HepG2 (cell line): ENCODE data around the gene CLCN4. TPM values are rescaled to one million over a fixed set of nuclear protein-coding genes. Genes with fewer than 3 reads are reported as not detected.

Experiments
- ATAC-seq: fragments of 200-7000 bp; cut with Tn5 transposase; 3 replicates; pipeline ENCODE4 v1.9.1; 2020; ENCODE audit warnings: mild to moderate bottlenecking, moderate library complexity
- BruUV-seq: library from RNA; stranded (reverse); fragments of 400-500 nt; replicated peaks from 2 replicates; lab custom pipeline; 2021; lab: Mats Ljungman, UMichigan
- CTCF ChIA-PET: fragments of 300-600 bp; formaldehyde crosslinking; extraction: SDS; loops from one replicate; lab custom pipeline; 2021; ENCODE audit warnings: low total read pairs, inconsistent platforms, low intra/inter-chr PET ratio; lab: Yijun Ruan, JAX
- POLR2A ChIA-PET: fragments of 350-600 bp; sonication (Branson Sonifier 250); formaldehyde crosslinking; loops from one replicate; lab custom pipeline; 2020; ENCODE audit warnings: antibody characterized with exemption, inconsistent platforms; lab: Yijun Ruan, JAX
- DNase-seq: peaks from one replicate; pipeline ENCODE4 v3.0.0-alpha.2; 2015; ENCODE audit warnings: low spot score
- FAIRE-seq: peaks from 3 replicates; lab custom pipeline; 2011; peaks lifted over from hg19 to GRCh38; lab: Jason Lieb, UNC
- H2AFZ ChIP-seq: one replicate; pipeline ENCODE4 v1.6.1; 2011; ENCODE audit warnings: low read length, inconsistent platforms
- H3K27ac ChIP-seq: fragments of 300-600 bp; 3 replicates; pipeline ENCODE4 v1.8.0; 2011; ENCODE audit warnings: mixed run types, mild to moderate bottlenecking, mixed read lengths, low read length, inconsistent platforms; ENCODE audit not compliant: insufficient read depth; ENCODE audit errors: extremely low read length
- H3K27me3 ChIP-seq, 2 experiments: fragments of 200-600 bp in 1 of 2; 2 replicates in 1 of 2; 3 replicates in 1 of 2; pipeline versions ENCODE4 v1.6.0 to v1.8.0; 2011; ENCODE audit warnings: low read length in 2 of 2, mild to moderate bottlenecking in 2 of 2, moderate library complexity in 2 of 2, inconsistent platforms in 1 of 2; ENCODE audit not compliant: insufficient read depth in 2 of 2, control insufficient read depth in 1 of 2
- H3K36me3 ChIP-seq, 2 experiments: fragments of 200-600 bp in 1 of 2; replicated peaks in 1 of 2; 2 replicates in 1 of 2; 3 replicates in 1 of 2; pipeline versions ENCODE4 v1.5.1 to v1.8.0; 2011; ENCODE audit warnings: low read length in 2 of 2, inconsistent platforms in 1 of 2; ENCODE audit not compliant: insufficient read depth in 2 of 2, control insufficient read depth in 1 of 2
- H3K4me1 ChIP-seq: 2 replicates; pipeline ENCODE4 v1.5.1; 2012; ENCODE audit warnings: low read length, inconsistent platforms; ENCODE audit not compliant: insufficient read depth
- H3K4me2 ChIP-seq: 2 replicates; pipeline ENCODE4 v1.6.0; 2011; ENCODE audit warnings: low read depth, low read length, inconsistent platforms
- H3K4me3 ChIP-seq, 3 experiments: fragments of 200-600 bp in 1 of 3; sonication (generic), shearing (Covaris generic) in 1 of 3; replicated peaks in 1 of 3; 2 replicates each; pipeline ENCODE4 v1.5.1; 2011 to 2016; ENCODE audit warnings: low read length in 3 of 3, inconsistent platforms in 2 of 3, low read depth in 2 of 3, mild to moderate bottlenecking in 2 of 3, control low read depth in 1 of 3, mixed read lengths in 1 of 3; ENCODE audit not compliant: insufficient read depth in 1 of 3
- H3K79me2 ChIP-seq: one replicate; pipeline ENCODE4 v1.6.1; 2011; ENCODE audit warnings: low read length, inconsistent platforms; ENCODE audit not compliant: insufficient read depth
- H3K9ac ChIP-seq: 2 replicates; pipeline ENCODE4 v1.6.0; 2011; ENCODE audit warnings: mild to moderate bottlenecking, low read depth, low read length, inconsistent platforms; ENCODE audit not compliant: insufficient read depth
- H3K9me3 ChIP-seq: 2 replicates; pipeline ENCODE4 v1.5.1; 2012; ENCODE audit warnings: mild to moderate bottlenecking, low read length
- H4K20me1 ChIP-seq: 2 replicates; pipeline ENCODE4 v1.6.0; 2011; ENCODE audit warnings: inconsistent platforms, mild to moderate bottlenecking, low read length, moderate library complexity; ENCODE audit not compliant: insufficient read depth
- AHDC1 ChIP-seq: sonication (generic); formaldehyde crosslinking; IDR thresholded peaks from 2 replicates; pipeline ENCODE4 v1.5.1; 2020; ENCODE audit warnings: mild to moderate bottlenecking, missing genetic modification reagents, borderline replicate concordance
- CEBPG ChIP-seq: IDR thresholded peaks from 2 replicates; pipeline ENCODE4 v1.6.1; 2016
- GABPB1 ChIP-seq: IDR thresholded peaks from 2 replicates; pipeline ENCODE4 v1.6.1; 2016; ENCODE audit warnings: mild to moderate bottlenecking, missing genetic modification reagents, moderate library complexity, missing compliant biosample characterization
- MYPOP ChIP-seq: sonication (generic); formaldehyde crosslinking; IDR thresholded peaks from 2 replicates; pipeline ENCODE4 v1.8.1; 2023; ENCODE audit warnings: mild to moderate bottlenecking, moderate library complexity, missing genetic modification reagents
- NR0B2 ChIP-seq: sonication (generic); formaldehyde crosslinking; IDR thresholded peaks from 2 replicates; pipeline ENCODE4 v1.4.0; 2020; ENCODE audit warnings: mild to moderate bottlenecking, missing genetic modification reagents
- ZBTB25 ChIP-seq: IDR thresholded peaks from 2 replicates; pipeline ENCODE4 v1.6.1; 2018; ENCODE audit warnings: missing genetic modification reagents
- ZKSCAN8 ChIP-seq: IDR thresholded peaks from 2 replicates; pipeline ENCODE4 v1.6.1; 2016; ENCODE audit warnings: borderline replicate concordance, missing genetic modification reagents, missing compliant biosample characterization
- ZNF230 ChIP-seq: sonication (generic); formaldehyde crosslinking; IDR thresholded peaks from 2 replicates; pipeline ENCODE4 v1.4.0; 2020; ENCODE audit warnings: mild to moderate bottlenecking, missing genetic modification reagents
- ZNF317 ChIP-seq: sonication (generic); formaldehyde crosslinking; IDR thresholded peaks from 2 replicates; pipeline ENCODE4 v1.5.0; 2020; ENCODE audit warnings: mild to moderate bottlenecking, missing genetic modification reagents
- ZNF367 ChIP-seq: sonication (generic); formaldehyde crosslinking; IDR thresholded peaks from 2 replicates; pipeline ENCODE4 v1.4.0; 2020; ENCODE audit warnings: missing genetic modification reagents, borderline replicate concordance
- ZNF460 ChIP-seq: sonication (generic); formaldehyde crosslinking; IDR thresholded peaks from 2 replicates; pipeline ENCODE4 v1.5.1; 2020; ENCODE audit warnings: missing genetic modification reagents, mild to moderate bottlenecking, borderline replicate concordance
- ZNF569 ChIP-seq: sonication (generic); formaldehyde crosslinking; IDR thresholded peaks from 2 replicates; pipeline ENCODE4 v1.5.0; 2020; ENCODE audit warnings: mild to moderate bottlenecking, missing genetic modification reagents, moderate library complexity, borderline replicate concordance
- ZNF761 ChIP-seq: sonication (generic); formaldehyde crosslinking; conservative IDR thresholded peaks from 2 replicates; pipeline ENCODE4 v1.4.0; 2020; ENCODE audit warnings: mild to moderate bottlenecking, missing genetic modification reagents
- ZZZ3 ChIP-seq: sonication (generic); formaldehyde crosslinking; IDR thresholded peaks from 2 replicates; pipeline ENCODE4 v1.4.0; 2020; ENCODE audit warnings: missing genetic modification reagents, mild to moderate bottlenecking, borderline replicate concordance
- WGBS: methylation state at CpG from one replicate; pipeline ENCODE4 v1.1.6; 2017; ENCODE audit warnings: low lambda C conversion rate; 5-methylcytosine and 5-hydroxymethylcytosine counted together
- in situ Hi-C: cut with HindIII; loops from 2 replicates; pipeline ENCODE4 v1.10.0; 2017; ENCODE audit warnings: low pct_unique_long_range_greater_than_20kb; ENCODE audit not compliant: extremely low pct_ligation_motif_present
- intact Hi-C: fragments of 100-400 bp; cut with micrococcal nuclease; formaldehyde crosslinking; loops from one replicate; pipeline ENCODE4 v1.10.0; 2022; ENCODE audit not compliant: unreplicated experiment
- polyA plus RNA-seq, 8 experiments: library from polyadenylated mRNA; depleted of rRNA in 3 of 8; stranded (reverse) in 7 of 8; unstranded in 1 of 8; fragments of >200 nt; fragmentation: Illumina TruSeq in 4 of 8; extraction: Trizol in 4 of 8; gene quantifications; 2 replicates each; pipeline versions ENCODE4 v1.2.1 to v1.2.3, GENCODE V29; 2011 to 2016; ENCODE audit warnings: low read depth in 4 of 8, missing spikeins in 1 of 8, mixed read lengths in 1 of 8; ENCODE audit not compliant: insufficient read depth in 1 of 8
- total RNA-seq, 5 experiments: library from RNA; depleted of rRNA; stranded (reverse); fragments of >200 nt; fragmentation: Illumina TruSeq; extraction: Trizol; gene quantifications; 2 replicates each; pipeline ENCODE4 v1.2.3, GENCODE V29; 2016; ENCODE audit warnings: low read depth in 1 of 5
- TF ChIP-seq, protein P1 (sequence below): sonication (generic); formaldehyde crosslinking; IDR thresholded peaks from 2 replicates; pipeline ENCODE4 v1.4.0; 2020; ENCODE audit warnings: missing genetic modification reagents

CLCN4 gene
- total and polyA plus RNA-seq, 2 of the 13 experiments (the other 11 are each of a cell fraction or from before 2014, with no cell fraction given) = 1.8 to 2.5 TPM

DNA sequence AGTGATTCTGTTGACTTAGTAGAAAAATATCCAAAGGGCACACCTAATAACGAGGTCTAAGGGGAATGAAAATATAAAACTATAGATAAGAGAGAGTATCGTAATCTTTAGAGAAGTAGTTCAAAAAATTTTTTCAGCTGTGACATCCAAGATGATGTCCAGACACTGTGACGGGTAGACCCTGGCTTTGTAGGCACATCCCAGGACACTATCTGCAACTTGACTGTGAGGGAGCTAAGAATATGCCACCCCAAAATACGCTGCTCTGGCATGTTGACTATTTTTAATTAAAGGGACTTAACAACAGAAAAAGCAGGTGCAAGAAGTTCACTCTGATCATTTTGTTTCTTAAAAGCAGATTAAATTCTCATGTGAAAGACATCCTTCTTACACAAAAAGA lies 89.5 kb downstream of the CLCN4 start (continued):
- TF ChIP-seq AHDC1 (CRISPR knock-in tag) = no peak
- no peak for TF ChIP-seq NR0B2 (CRISPR knock-in tag)
- no peak for TF ChIP-seq CEBPG
- TF ChIP-seq ZNF460 = no peak
- no peak for TF ChIP-seq ZZZ3 (CRISPR knock-in tag)
- no peak for TF ChIP-seq ZKSCAN8 (CRISPR knock-in tag)

DNA sequence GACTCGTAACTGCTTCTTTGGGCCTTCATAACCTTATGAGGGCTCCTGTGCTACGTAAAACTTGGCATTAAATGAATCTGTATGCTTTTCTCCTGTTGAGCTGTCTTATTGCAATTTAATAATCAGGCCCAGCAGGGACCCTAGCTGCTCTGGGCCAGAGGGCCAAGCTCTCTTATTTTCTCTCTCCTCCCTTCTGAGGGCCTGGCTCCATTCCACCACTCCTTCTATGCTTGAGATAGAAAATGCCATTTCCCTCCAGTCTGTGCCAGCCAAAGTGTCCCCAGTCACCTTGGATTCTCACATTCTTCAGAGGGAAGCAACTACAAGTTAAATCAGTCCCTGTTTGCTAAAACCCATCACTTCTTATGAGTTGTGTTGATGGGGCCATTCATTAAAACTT lies 90.1 kb downstream of the CLCN4 start:
- no peak overlapping the region for H3K4me2 ChIP-seq
- H4K20me1 ChIP-seq = no peaks in the 10 kb centered on the region
- H3K4me1 ChIP-seq = no peaks in the 10 kb centered on the region
- H3K27me3 ChIP-seq = no peaks in the 10 kb centered on the region
- H3K27ac ChIP-seq = no peak overlapping the region
- no peak overlapping the region for H2AFZ ChIP-seq
- no TSS peak for BruUV-seq
- CTCF ChIA-PET = no interaction called here
- in situ Hi-C loops = no loop called here
- POLR2A ChIA-PET = no interaction called here
- no peaks in the 10 kb centered on the region for H3K79me2 ChIP-seq
- intact Hi-C loops = no loop called here
- H3K4me3 ChIP-seq = no peak overlapping the region
- 60% methylated on average over 2 of the region's 2 CpGs for WGBS
- H3K9ac ChIP-seq = no peak overlapping the region
- DNase-seq (no peak), FAIRE-seq (no peak), ATAC-seq (no peak)
- H3K9me3 ChIP-seq = no peaks in the 10 kb centered on the region
- H3K36me3 ChIP-seq = no peaks in the 10 kb centered on the region
- TF ChIP-seq ZBTB25 (CRISPR knock-in tag) = no peak
- TF ChIP-seq ZNF761 (CRISPR knock-in tag) = no peak
- no peak for TF ChIP-seq ZNF317
- TF ChIP-seq MYPOP (CRISPR knock-in tag) = no peak
- no peak for TF ChIP-seq ZNF367 (CRISPR knock-in tag)
- no peak for TF ChIP-seq ZNF569 (CRISPR knock-in tag)
- TF ChIP-seq ZNF230 = no peak
- no peak for TF ChIP-seq GABPB1 (CRISPR knock-in tag)
- TF ChIP-seq, protein P1, sequence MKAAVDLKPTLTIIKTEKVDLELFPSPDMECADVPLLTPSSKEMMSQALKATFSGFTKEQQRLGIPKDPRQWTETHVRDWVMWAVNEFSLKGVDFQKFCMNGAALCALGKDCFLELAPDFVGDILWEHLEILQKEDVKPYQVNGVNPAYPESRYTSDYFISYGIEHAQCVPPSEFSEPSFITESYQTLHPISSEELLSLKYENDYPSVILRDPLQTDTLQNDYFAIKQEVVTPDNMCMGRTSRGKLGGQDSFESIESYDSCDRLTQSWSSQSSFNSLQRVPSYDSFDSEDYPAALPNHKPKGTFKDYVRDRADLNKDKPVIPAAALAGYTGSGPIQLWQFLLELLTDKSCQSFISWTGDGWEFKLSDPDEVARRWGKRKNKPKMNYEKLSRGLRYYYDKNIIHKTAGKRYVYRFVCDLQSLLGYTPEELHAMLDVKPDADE (CRISPR knock-in tag) = no peak
